Gastroesophageal sphincter (tissue), 4 donors: ENCODE results near the gene HNRNPH2. TPM values are rescaled to one million over a fixed set of nuclear protein-coding genes. Genes with fewer than 3 reads are reported as not detected.

Experiments
- ATAC-seq: fragments of 150-250 bp; one replicate; pipeline ENCODE4 v1.9.1; 2016; ENCODE audit warnings: mild to moderate bottlenecking, moderate library complexity
- H3K27ac ChIP-seq, 4 donors: fragments of 200-600 bp; sonication (generic) in 3 of 4; 1 replicate in 3 of 4; 2 replicates in 1 of 4; pipeline ENCODE4 v1.5.1; 2016 to 2019
- H3K27me3 ChIP-seq: fragments of 200-600 bp; sonication (generic); one replicate; pipeline ENCODE4 v1.5.1; 2019
- H3K36me3 ChIP-seq, 2 donors: fragments of 200-600 bp; sonication (generic); one replicate each; pipeline ENCODE4 v1.5.1; 2019; ENCODE audit warnings: control low read depth in 1 of 2
- H3K4me1 ChIP-seq, 3 donors: fragments of 200-600 bp; sonication (generic); 1 replicate in 2 of 3; 2 replicates in 1 of 3; pipeline ENCODE4 v1.5.1; 2016 to 2019; ENCODE audit warnings: control low read depth in 2 of 3
- H3K4me3 ChIP-seq, 2 donors: fragments of 200-600 bp; sonication (generic); one replicate each; pipeline ENCODE4 v1.5.1; 2019; ENCODE audit warnings: mild to moderate bottlenecking in 1 of 2, moderate library complexity in 1 of 2
- H3K9me3 ChIP-seq, 3 donors: fragments of 200-600 bp; sonication (generic); one replicate each; pipeline ENCODE4 v1.5.1; 2017 to 2019; ENCODE audit warnings: control low read depth in 2 of 3
- EP300 ChIP-seq: sonication (generic); formaldehyde crosslinking; IDR thresholded peaks from one replicate; pipeline ENCODE4 v1.6.1; 2017; ENCODE audit warnings: antibody characterized with exemption, mild to moderate bottlenecking
- POLR2A ChIP-seq, 2 donors: fragments of 450-650 bp; IDR thresholded peaks; one replicate each; pipeline ENCODE4 v1.6.1; 2017; ENCODE audit warnings: antibody characterized with exemption in 2 of 2, mild to moderate bottlenecking in 2 of 2, moderate library complexity in 1 of 2
- POLR2AphosphoS5 ChIP-seq: sonication (generic); formaldehyde crosslinking; IDR thresholded peaks from one replicate; pipeline ENCODE4 v1.6.1; 2017; ENCODE audit warnings: antibody characterized with exemption
- WGBS, 2 donors: methylation state at CpG; one replicate each; pipeline ENCODE4 v1.1.5; 2018; ENCODE audit warnings: low coverage in 1 of 2; 5-methylcytosine and 5-hydroxymethylcytosine counted together
- total RNA-seq, 4 donors: library from RNA; depleted of rRNA; stranded (reverse); fragments of >200 nt; gene quantifications; one replicate each; pipeline ENCODE4 v1.1.0, GENCODE V29; 2016
- TF ChIP-seq, protein P1 (sequence below), 4 experiments: fragments of 200-600 bp in 2 of 4; fragments of 450-650 bp in 2 of 4; sonication (generic) in 1 of 4; IDR thresholded peaks; one replicate each; pipeline ENCODE4 v1.5.1; 2017 to 2019; ENCODE audit warnings: antibody characterized with exemption in 4 of 4, mild to moderate bottlenecking in 2 of 4, moderate library complexity in 2 of 4

Gene HNRNPH2, protein sequence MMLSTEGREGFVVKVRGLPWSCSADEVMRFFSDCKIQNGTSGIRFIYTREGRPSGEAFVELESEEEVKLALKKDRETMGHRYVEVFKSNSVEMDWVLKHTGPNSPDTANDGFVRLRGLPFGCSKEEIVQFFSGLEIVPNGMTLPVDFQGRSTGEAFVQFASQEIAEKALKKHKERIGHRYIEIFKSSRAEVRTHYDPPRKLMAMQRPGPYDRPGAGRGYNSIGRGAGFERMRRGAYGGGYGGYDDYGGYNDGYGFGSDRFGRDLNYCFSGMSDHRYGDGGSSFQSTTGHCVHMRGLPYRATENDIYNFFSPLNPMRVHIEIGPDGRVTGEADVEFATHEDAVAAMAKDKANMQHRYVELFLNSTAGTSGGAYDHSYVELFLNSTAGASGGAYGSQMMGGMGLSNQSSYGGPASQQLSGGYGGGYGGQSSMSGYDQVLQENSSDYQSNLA
- total RNA-seq: 10 to 100 TPM; 38.8 to 66.6 (median 62.1) TPM

DNA sequence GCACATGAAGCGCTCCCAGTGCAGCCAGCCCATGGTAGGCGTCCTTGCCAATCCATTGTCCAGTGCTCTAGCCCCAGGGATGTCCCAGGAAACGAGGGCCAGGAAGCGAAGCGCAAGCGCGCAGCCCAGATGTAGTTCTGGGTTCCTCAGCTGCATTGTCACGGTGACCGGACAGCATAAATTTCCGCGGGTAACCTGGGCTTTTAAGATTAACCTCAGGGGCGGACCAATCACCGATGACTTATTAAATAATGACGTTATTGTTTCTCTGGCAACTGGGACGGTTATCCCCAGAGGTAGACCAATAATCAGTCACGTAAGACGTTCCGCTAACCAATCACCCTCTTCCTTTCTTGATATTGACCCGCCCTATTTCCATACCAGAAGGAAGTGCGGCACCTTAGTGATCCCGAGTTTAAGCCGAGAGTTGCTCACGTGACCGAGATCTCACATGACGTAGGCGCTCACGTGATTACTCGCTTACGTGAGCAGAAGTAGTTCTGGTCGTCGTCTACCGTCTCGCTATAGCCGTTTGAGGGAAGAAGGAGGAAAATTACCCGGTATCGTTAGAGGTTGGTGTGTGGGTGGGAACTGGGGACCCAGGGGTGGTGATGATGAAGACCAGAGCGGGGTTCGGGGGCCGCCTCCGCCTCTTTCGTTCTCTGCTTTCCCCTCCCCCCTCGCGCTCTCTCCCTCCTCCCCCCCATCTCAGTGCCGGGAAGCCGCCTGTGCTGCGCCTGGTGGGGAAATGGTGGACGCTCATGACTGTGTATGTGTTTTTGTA is at the start of gene HNRNPH2, which contains the start of gene GLA:
HNRNPH2 (plus strand) TSS at position 475 of the 784 bp plus-strand sequence. CDS start 3,767 bp downstream, outside the sequence.
GLA (minus strand) TSS at position 178 of the 784 bp plus-strand sequence; CDS start at position 156, 22 bp downstream.
- peak; percentile 99 for ATAC-seq
- H3K4me1 ChIP-seq: peaks cover 0 to 50% (median 0%) of the 10 kb centered on the region in 3 donors
- peaks cover 0 to 11% of the 10 kb centered on the region in 2 donors for H3K36me3 ChIP-seq
- WGBS, 2 donors: 0 to 39% methylated on average over 2 to 6 of the region's 47 CpGs
- H3K9me3 ChIP-seq: no peaks in the 10 kb centered on the region
- H3K4me3 ChIP-seq: peak within 1 kb of the TSS; percentile 63 to 95
- peak within 1 kb of the TSS; percentile 90 to 99 (median 90) for H3K27ac ChIP-seq
- TF ChIP-seq, protein P1, sequence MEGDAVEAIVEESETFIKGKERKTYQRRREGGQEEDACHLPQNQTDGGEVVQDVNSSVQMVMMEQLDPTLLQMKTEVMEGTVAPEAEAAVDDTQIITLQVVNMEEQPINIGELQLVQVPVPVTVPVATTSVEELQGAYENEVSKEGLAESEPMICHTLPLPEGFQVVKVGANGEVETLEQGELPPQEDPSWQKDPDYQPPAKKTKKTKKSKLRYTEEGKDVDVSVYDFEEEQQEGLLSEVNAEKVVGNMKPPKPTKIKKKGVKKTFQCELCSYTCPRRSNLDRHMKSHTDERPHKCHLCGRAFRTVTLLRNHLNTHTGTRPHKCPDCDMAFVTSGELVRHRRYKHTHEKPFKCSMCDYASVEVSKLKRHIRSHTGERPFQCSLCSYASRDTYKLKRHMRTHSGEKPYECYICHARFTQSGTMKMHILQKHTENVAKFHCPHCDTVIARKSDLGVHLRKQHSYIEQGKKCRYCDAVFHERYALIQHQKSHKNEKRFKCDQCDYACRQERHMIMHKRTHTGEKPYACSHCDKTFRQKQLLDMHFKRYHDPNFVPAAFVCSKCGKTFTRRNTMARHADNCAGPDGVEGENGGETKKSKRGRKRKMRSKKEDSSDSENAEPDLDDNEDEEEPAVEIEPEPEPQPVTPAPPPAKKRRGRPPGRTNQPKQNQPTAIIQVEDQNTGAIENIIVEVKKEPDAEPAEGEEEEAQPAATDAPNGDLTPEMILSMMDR (IDR thresholded peaks at IDR 0.05): peak in 3 of 4 experiments; percentile 20 to 34 (median 29)
- TF ChIP-seq POLR2AphosphoS5: peak; percentile 92
- no peak for TF ChIP-seq EP300
- peak; percentile 55 to 74 for TF ChIP-seq POLR2A (IDR thresholded peaks at IDR 0.05)
- H3K27me3 ChIP-seq: no peaks in the 10 kb centered on the region

DNA sequence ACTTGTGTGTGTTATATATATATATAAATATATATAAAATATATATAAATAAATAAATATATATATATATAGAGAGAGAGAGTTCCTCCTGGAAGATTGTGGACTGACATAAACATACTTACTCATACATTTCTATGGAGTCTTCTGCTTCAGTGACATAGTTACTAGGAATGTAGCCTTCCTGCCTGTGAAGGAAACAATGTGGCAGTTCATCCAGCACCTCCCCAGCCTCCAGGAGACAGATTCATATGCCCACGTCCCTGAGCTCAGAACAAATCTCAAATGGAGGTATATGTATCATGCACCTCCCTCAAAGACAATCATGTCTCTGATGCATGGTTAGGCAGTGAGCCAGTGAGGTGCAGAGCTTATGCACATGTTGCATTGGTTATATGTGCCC is 48.1 kb upstream of the HNRNPH2 start:
- H3K27ac ChIP-seq: no peak overlapping the region
- no peaks in the 10 kb centered on the region for H3K27me3 ChIP-seq
- ATAC-seq: no peak
- H3K4me3 ChIP-seq: no peak overlapping the region
- no peaks in the 10 kb centered on the region for H3K36me3 ChIP-seq
- TF ChIP-seq, protein P1 (IDR thresholded peaks at IDR 0.05): no peak
- TF ChIP-seq POLR2AphosphoS5: no peak
- no peak for TF ChIP-seq POLR2A (IDR thresholded peaks at IDR 0.05)
- no peak for TF ChIP-seq EP300
- H3K4me1 ChIP-seq: no peaks in the 10 kb centered on the region
- 40% methylated on average over 1 of the region's 1 CpG; no CpG with 5 or more reads in 1 of the 2 donors for WGBS, 2 donors
- no peaks in the 10 kb centered on the region for H3K9me3 ChIP-seq

DNA sequence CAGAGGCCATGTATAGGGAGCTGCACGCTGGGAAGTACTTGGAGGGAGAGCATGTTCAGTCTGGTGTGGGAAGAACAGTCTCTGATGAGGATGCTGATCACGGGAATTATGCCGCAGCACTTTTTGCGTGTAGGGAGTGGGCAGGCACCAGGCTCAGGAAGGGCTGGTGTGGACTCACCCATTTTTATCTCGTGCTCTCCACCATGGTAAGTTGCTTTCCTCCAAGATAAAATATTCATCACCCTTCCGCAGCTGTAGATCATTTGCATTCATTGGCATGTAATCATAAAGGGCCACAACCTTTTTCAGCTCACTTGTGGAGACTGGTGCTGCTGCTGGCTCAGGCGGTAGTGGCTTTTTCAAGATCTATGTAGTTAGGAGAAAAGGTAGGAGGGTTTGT is 47.6 kb upstream of the HNRNPH2 start:
- 66 to 69% methylated on average over 2 to 4 of the region's 7 CpGs for WGBS, 2 donors
- Histone ChIP-seq H3K9me3 (no peaks in the 10 kb centered on the region), H3K4me1 (no peaks in the 10 kb centered on the region), H3K27me3 (no peaks in the 10 kb centered on the region), H3K4me3 (no peak overlapping the region), H3K27ac (no peak overlapping the region), H3K36me3 (no peaks in the 10 kb centered on the region)
- no peak for ATAC-seq
- TF ChIP-seq EP300: no peak
- TF ChIP-seq, protein P1 (IDR thresholded peaks at IDR 0.05): no peak
- no peak for TF ChIP-seq POLR2A (IDR thresholded peaks at IDR 0.05)
- no peak for TF ChIP-seq POLR2AphosphoS5

DNA sequence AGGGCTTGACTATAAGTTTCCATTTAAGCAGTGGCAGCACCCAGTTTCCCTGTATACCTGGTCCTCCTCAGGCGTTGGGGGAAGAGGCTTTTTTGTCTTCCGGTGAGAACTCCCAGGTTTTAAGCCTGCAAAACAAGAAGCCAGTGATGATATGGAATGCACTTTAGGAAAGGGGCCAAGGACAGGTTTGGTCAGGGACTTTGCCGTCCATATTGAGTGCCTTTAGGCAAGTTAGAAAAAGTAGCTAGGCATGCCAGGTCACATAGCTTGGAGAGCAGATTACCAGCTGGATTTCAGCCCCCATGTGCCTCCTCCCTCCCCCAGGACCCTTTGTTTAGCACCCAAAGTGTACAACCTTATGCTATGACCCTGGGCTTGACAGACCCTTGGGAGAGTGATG is 45.9 kb upstream of the HNRNPH2 start:
- no peak for ATAC-seq
- Histone ChIP-seq H3K36me3 (no peaks in the 10 kb centered on the region), H3K4me1 (no peaks in the 10 kb centered on the region), H3K27me3 (no peaks in the 10 kb centered on the region), H3K27ac (no peak overlapping the region), H3K9me3 (no peaks in the 10 kb centered on the region), H3K4me3 (no peak overlapping the region)
- WGBS, 2 donors: 89% methylated on average over 3 of the region's 3 CpGs; no CpG with 5 or more reads in 1 of the 2 donors
- no peak for TF ChIP-seq POLR2A (IDR thresholded peaks at IDR 0.05)
- TF ChIP-seq, protein P1 (IDR thresholded peaks at IDR 0.05): no peak
- TF ChIP-seq EP300: no peak
- no peak for TF ChIP-seq POLR2AphosphoS5
